Nephron (organoid): Measurements from ENCODE around the gene MPRIP.
"Not testable (repeated sequence)": the region's sequence is repeated elsewhere in the genome, so short reads cannot be mapped to it uniquely, and the experiment has no call there.

Experiments used
- H3K27ac Mint-ChIP-seq, 3 experiments: 2 replicates each; pipeline ENCODE4 v1.8.0; 2020; ENCODE audit warnings: mixed read lengths in 3 of 3, mild to moderate bottlenecking in 2 of 3, moderate library complexity in 1 of 3
- H3K27me3 Mint-ChIP-seq: 2 replicates; pipeline ENCODE4 v1.8.0; 2021; ENCODE audit warnings: low read depth, mild to moderate bottlenecking, moderate library complexity, mixed read lengths
- H3K36me3 Mint-ChIP-seq: 2 replicates; pipeline ENCODE4 v1.8.0; 2020; ENCODE audit warnings: low read depth, mixed read lengths
- H3K4me1 Mint-ChIP-seq: 2 replicates; pipeline ENCODE4 v1.8.0; 2020; ENCODE audit warnings: mixed read lengths
- H3K4me3 Mint-ChIP-seq, 3 experiments: 2 replicates each; pipeline ENCODE4 v1.8.0; 2020; ENCODE audit warnings: mild to moderate bottlenecking in 3 of 3, mixed read lengths in 3 of 3, moderate library complexity in 2 of 3
- H3K9me3 Mint-ChIP-seq: 2 replicates; pipeline ENCODE4 v1.8.0; 2020; ENCODE audit warnings: mixed read lengths
- TF ChIP-seq, protein P1 (sequence below), 3 experiments: fragments of 200-600 bp; sonication (generic); IDR thresholded peaks; one replicate each; pipeline ENCODE4 v1.5.0; 2021; ENCODE audit warnings: antibody characterized with exemption in 3 of 3; ENCODE audit not compliant: unreplicated experiment in 3 of 3

The MPRIP gene

DNA sequence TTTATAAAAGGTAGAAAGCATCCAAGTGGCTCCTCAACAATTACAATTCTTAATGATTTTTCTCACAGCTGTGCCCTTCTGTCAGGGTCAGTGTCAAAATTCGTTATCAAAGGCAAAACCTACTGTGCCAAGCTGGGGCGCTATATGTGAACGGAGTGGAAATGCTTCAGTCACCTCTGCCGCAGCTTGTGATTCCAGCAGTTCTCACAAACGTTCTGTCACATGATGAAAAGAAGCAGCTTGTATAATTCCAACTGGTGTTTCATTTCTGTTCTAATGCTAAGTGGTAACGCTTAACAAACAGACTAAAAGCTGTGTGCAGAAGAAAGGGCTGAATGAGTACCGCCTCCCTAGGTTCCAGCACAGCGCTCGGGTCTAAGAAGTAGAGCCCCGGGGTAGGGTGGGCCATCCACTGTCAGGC lies 149.7 kb downstream of the MPRIP start:
- Mint-ChIP-seq H3K9me3 (no peaks in the 10 kb centered on the region), H3K36me3 (peaks cover 7% of the 10 kb centered on the region), H3K27me3 (no peaks in the 10 kb centered on the region), H3K4me3 (no peak overlapping the region), H3K4me1 (peaks cover 8% of the 10 kb centered on the region), H3K27ac (peak overlapping the region in 2 of 3 experiments; percentile 37 to 70)
- TF ChIP-seq, protein P1, sequence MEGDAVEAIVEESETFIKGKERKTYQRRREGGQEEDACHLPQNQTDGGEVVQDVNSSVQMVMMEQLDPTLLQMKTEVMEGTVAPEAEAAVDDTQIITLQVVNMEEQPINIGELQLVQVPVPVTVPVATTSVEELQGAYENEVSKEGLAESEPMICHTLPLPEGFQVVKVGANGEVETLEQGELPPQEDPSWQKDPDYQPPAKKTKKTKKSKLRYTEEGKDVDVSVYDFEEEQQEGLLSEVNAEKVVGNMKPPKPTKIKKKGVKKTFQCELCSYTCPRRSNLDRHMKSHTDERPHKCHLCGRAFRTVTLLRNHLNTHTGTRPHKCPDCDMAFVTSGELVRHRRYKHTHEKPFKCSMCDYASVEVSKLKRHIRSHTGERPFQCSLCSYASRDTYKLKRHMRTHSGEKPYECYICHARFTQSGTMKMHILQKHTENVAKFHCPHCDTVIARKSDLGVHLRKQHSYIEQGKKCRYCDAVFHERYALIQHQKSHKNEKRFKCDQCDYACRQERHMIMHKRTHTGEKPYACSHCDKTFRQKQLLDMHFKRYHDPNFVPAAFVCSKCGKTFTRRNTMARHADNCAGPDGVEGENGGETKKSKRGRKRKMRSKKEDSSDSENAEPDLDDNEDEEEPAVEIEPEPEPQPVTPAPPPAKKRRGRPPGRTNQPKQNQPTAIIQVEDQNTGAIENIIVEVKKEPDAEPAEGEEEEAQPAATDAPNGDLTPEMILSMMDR (IDR thresholded peaks at IDR 0.05; ENCODE audit: unreplicated experiment in 3 of 3): no peak

DNA sequence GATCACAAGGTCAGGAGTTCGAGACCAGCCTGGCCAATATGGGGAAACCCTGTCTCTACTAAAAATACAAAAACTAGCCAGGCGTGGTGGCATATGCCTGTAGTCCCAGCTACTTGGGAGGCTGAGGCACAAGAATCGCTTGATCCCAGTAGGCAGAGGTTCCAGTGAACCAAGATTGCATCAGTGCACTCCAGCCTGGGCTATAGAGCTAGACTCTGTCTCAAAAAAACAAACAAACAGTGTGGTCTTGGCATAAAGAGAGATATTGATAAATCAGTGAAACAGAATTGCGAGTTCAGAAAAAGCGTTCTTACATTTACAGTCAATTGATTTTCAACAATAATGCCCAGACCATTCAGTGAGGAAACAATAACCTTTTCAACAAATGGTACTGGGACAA lies 153.2 kb downstream of the MPRIP start:
- H3K4me1 Mint-ChIP-seq: peaks cover 23% of the 10 kb centered on the region
- H3K36me3 Mint-ChIP-seq, H3K27me3 Mint-ChIP-seq, H3K27ac Mint-ChIP-seq, H3K9me3 Mint-ChIP-seq, H3K4me3 Mint-ChIP-seq: not testable (repeated sequence)

DNA sequence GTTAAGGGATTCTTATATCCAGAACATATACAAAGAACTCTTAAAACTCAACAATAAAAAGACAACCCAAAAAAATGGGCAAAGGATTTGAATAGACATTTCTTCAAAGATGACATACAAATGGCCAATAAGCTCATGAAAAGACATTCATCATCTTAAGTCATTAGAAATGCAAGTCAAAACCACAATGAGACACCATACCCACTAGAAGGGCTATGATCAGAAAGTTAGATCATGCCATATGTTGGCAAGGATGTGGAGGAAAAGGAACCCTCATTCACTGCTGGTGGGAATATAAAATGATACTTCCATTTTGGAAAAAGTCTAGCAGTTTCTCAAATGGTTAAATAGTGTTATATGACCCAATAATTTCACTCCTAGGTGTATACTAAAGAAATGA lies 154.5 kb downstream of the MPRIP start:
- H3K27me3 Mint-ChIP-seq: no peaks in the 10 kb centered on the region
- peak overlapping the region in 1 of 3 experiments; percentile 28 for H3K27ac Mint-ChIP-seq
- no peaks in the 10 kb centered on the region for H3K36me3 Mint-ChIP-seq
- peaks cover 28% of the 10 kb centered on the region for H3K4me1 Mint-ChIP-seq
- TF ChIP-seq, protein P1 (IDR thresholded peaks at IDR 0.05; ENCODE audit: unreplicated experiment in 3 of 3): no peak
- no peaks in the 10 kb centered on the region for H3K9me3 Mint-ChIP-seq
- H3K4me3 Mint-ChIP-seq: no peak overlapping the region

DNA sequence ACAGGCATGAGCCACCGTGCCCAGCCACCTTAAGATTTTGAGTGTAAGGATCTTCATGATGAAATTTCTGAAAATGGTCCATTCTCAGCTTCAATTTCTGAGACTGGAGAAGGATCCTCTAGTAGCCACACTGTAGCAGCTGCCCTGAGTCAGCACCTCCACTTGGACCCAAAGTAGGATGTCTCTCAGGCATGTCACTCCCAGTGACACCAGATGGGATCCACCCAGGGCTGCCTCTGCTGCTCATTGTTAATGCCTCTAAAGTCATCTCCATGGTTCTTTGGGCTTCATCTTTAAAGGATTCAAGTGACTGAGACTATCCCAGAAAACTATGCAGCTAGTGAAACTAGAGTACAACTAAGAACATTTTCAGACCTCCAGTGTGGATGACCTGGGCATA lies 156.0 kb downstream of the MPRIP start:
- H3K4me1 Mint-ChIP-seq: peaks cover 28% of the 10 kb centered on the region
- TF ChIP-seq, protein P1 (IDR thresholded peaks at IDR 0.05; ENCODE audit: unreplicated experiment in 3 of 3): no peak
- H3K27me3 Mint-ChIP-seq: no peaks in the 10 kb centered on the region
- no peaks in the 10 kb centered on the region for H3K9me3 Mint-ChIP-seq
- H3K27ac Mint-ChIP-seq: no peak overlapping the region
- H3K4me3 Mint-ChIP-seq: no peak overlapping the region
- H3K36me3 Mint-ChIP-seq: no peaks in the 10 kb centered on the region

DNA sequence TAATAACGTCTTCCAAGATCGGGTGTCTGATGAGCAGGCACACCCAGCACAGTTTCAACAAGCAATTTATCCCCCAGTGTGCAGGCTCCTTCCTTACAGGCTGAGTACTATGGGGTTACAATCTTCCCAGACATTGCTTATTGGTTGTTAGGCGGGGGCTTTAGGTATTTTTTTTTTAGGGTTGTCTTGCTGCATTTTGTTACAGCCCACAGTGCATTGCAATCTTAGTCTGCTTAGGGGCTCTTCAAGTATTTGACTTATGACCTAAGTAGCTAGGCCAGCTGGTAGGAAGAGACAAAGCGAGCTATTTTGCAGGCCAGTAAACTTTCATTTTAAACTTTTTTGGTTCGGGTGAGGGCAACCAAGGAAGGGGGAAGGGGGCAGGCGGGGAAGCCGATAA lies 158.1 kb downstream of the MPRIP start:
- H3K27me3 Mint-ChIP-seq: no peaks in the 10 kb centered on the region
- H3K27ac Mint-ChIP-seq: peak overlapping the region; percentile 84 to 94 (median 89)
- no peaks in the 10 kb centered on the region for H3K9me3 Mint-ChIP-seq
- H3K36me3 Mint-ChIP-seq: no peaks in the 10 kb centered on the region
- peaks cover 28% of the 10 kb centered on the region for H3K4me1 Mint-ChIP-seq
- H3K4me3 Mint-ChIP-seq: peak overlapping the region in 2 of 3 experiments; percentile 5 to 6
- TF ChIP-seq, protein P1 (IDR thresholded peaks at IDR 0.05; ENCODE audit: unreplicated experiment in 3 of 3): no peak

DNA sequence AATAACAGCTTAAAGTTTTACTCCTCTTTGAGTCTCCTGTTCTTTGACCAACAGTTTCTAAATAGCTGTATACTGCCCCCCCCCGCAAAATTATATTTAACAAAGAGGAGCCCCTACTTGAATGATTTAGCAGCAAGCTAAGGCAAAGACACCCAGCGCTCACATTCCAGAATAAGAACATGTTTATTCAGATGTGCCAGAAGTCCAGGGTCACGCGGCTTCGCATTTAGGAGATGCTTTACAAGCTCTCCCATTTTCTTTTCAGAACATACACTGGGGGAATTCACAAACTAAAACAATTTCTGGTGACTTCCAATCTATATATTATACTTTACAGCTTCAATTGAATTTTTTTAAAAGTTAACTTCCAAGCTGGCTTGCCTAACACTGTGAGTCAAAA lies 158.6 kb downstream of the MPRIP start:
- TF ChIP-seq, protein P1 (IDR thresholded peaks at IDR 0.05; ENCODE audit: unreplicated experiment in 3 of 3): no peak
- no peaks in the 10 kb centered on the region for H3K36me3 Mint-ChIP-seq
- H3K9me3 Mint-ChIP-seq: no peaks in the 10 kb centered on the region
- peaks cover 28% of the 10 kb centered on the region for H3K4me1 Mint-ChIP-seq
- peak overlapping the region; percentile 84 to 94 (median 89) for H3K27ac Mint-ChIP-seq
- no peak overlapping the region for H3K4me3 Mint-ChIP-seq
- H3K27me3 Mint-ChIP-seq: no peaks in the 10 kb centered on the region
